H1 (cell line): ENCODE data around the gene FLT3. TPM values are rescaled to one million over a fixed set of nuclear protein-coding genes. Genes with fewer than 3 reads are reported as not detected.

Experiments used
- BACH1 ChIP-seq: IDR thresholded peaks from 2 replicates; pipeline ENCODE4 v1.6.1; 2012; ENCODE audit warnings: low read length, improper control_type of control experiment
- CHD1 ChIP-seq: IDR thresholded peaks from 2 replicates; pipeline ENCODE4 v1.6.1; 2012; ENCODE audit warnings: low read depth, low read length, improper control_type of control experiment
- CREB1 ChIP-seq: IDR thresholded peaks from 2 replicates; pipeline ENCODE4 v1.6.1; 2012; ENCODE audit warnings: inconsistent platforms
- EZH2 ChIP-seq: fragments of 200-600 bp; sonication (generic); IDR thresholded peaks from 2 replicates; pipeline ENCODE4 v1.7.1; 2012; ENCODE audit warnings: low read depth, mild to moderate bottlenecking, moderate library complexity, low read length, inconsistent platforms; ENCODE audit not compliant: severe bottlenecking
- HDAC6 ChIP-seq: IDR thresholded peaks from one replicate; pipeline ENCODE4 v1.7.1; 2012; ENCODE audit warnings: low read depth, mild to moderate bottlenecking, inconsistent platforms, low read length, moderate library complexity
- RAD21 ChIP-seq, 2 experiments: IDR thresholded peaks in 1 of 2; conservative IDR thresholded peaks in 1 of 2; 2 replicates each; pipeline ENCODE4 v1.6.1; 2011; ENCODE audit warnings: low read depth in 2 of 2, low read length in 2 of 2, improper control_type of control experiment in 1 of 2, inconsistent platforms in 1 of 2, mild to moderate bottlenecking in 1 of 2, moderate library complexity in 1 of 2
- SUZ12 ChIP-seq: fragments of 200-600 bp; sonication (generic); IDR thresholded peaks from 2 replicates; pipeline ENCODE4 v1.6.1; 2012; ENCODE audit warnings: mild to moderate bottlenecking, inconsistent platforms, low read length, moderate library complexity, mixed read lengths
- polyA plus RNA-seq, 7 experiments: library from polyadenylated mRNA; depleted of rRNA in 3 of 7; stranded (reverse) in 5 of 7; unstranded in 2 of 7; fragments of >200 nt in 5 of 7; fragments of 200-250 nt in 2 of 7; gene quantifications; 1 replicate in 5 of 7; 2 replicates in 1 of 7; 4 replicates in 1 of 7; pipeline versions ENCODE4 v1.2.1 to v1.2.3, GENCODE V29; 2011 to 2013; ENCODE audit warnings: missing spikeins in 2 of 7, mixed read lengths in 2 of 7
- total RNA-seq: library from RNA; stranded (reverse); fragmentation: NEBNext Ultra II Directional; extraction: Animal tissue kit (Norgen Biotek cat#: 25700); gene quantifications from 2 replicates; pipeline ENCODE4 v1.2.1, GENCODE V29; 2021
- TF ChIP-seq, protein P1 (sequence below): IDR thresholded peaks from 2 replicates; pipeline ENCODE4 v1.6.1; 2011; ENCODE audit warnings: low read length, improper control_type of control experiment
- TF ChIP-seq, protein P2 (sequence below), 3 experiments: IDR thresholded peaks; 1 replicate in 2 of 3; 2 replicates in 1 of 3; pipeline versions ENCODE4 v1.5.1 to v1.6.1; 2011; ENCODE audit warnings: low read length in 3 of 3, mild to moderate bottlenecking in 3 of 3, inconsistent platforms in 2 of 3, low read depth in 1 of 3, moderate library complexity in 1 of 3; ENCODE audit not compliant: insufficient read depth in 1 of 3; ENCODE audit errors: control extremely low read depth in 1 of 3

FLT3 gene
- total and polyA plus RNA-seq, 2 of the 8 experiments (the other 6 are each of a cell fraction or from before 2014, with no cell fraction given) = 0.44 to 0.71 TPM

DNA sequence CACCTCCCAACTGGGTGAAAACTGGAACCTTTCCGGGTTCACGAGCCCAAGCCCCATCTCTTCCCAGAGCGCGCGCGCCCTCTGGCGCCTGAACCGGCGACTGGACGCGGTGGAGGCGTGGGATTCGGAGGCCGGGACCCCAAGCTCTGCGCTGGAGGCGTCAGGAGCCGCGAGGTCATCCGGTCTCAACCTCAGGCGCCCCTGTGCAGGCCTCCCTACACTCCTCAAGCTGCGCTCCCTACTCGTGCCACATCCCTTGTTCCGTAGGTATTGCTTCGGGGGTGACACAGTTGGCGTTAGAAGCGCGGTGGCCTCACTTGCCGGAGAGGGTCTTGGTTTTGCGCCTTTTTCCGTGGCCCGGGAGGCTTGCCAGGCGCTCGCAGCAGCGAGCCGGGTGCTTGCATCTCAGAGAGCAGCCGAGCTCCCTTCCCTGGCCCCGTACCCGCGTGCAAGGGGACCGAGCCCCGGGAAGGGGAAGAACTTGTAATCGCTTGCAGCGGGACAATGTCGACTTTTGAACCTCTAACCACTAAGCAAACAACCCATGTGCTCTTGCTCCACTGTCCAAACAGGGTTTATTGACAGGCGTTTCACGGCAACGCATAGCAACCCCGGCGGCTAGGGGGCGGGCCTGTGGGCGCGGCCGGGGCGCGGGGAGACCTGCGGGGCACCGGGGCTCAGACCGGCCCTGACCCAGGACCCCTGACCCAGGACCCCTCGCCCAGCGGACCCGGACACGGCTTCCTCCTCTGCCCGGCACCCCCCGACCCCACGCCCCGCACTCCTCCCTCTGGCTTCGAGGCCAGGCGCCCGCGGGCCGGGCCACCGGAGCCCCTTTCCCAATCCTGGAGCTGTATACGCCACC is 139.8 kb downstream of the FLT3 start (continued):
- no peak for TF ChIP-seq CHD1
- TF ChIP-seq, protein P1, sequence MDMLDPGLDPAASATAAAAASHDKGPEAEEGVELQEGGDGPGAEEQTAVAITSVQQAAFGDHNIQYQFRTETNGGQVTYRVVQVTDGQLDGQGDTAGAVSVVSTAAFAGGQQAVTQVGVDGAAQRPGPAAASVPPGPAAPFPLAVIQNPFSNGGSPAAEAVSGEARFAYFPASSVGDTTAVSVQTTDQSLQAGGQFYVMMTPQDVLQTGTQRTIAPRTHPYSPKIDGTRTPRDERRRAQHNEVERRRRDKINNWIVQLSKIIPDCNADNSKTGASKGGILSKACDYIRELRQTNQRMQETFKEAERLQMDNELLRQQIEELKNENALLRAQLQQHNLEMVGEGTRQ = no peak
- no peak for TF ChIP-seq BACH1
- TF ChIP-seq, protein P2, sequence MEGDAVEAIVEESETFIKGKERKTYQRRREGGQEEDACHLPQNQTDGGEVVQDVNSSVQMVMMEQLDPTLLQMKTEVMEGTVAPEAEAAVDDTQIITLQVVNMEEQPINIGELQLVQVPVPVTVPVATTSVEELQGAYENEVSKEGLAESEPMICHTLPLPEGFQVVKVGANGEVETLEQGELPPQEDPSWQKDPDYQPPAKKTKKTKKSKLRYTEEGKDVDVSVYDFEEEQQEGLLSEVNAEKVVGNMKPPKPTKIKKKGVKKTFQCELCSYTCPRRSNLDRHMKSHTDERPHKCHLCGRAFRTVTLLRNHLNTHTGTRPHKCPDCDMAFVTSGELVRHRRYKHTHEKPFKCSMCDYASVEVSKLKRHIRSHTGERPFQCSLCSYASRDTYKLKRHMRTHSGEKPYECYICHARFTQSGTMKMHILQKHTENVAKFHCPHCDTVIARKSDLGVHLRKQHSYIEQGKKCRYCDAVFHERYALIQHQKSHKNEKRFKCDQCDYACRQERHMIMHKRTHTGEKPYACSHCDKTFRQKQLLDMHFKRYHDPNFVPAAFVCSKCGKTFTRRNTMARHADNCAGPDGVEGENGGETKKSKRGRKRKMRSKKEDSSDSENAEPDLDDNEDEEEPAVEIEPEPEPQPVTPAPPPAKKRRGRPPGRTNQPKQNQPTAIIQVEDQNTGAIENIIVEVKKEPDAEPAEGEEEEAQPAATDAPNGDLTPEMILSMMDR (IDR thresholded peaks at IDR 0.05; ENCODE audit: control extremely low read depth in 1 of 3, insufficient read depth in 1 of 3, low read depth in 1 of 3, low read length in 3 of 3) = peak in 2 of 3 experiments; percentile 81 to 83; a peak in 3 of 4 replicates
- TF ChIP-seq SUZ12 = peak; percentile 95
- TF ChIP-seq HDAC6 = no peak
- peak; percentile 55 for TF ChIP-seq CREB1
- peak; percentile 74 to 85 for TF ChIP-seq RAD21 (IDR thresholded peaks at IDR 0.05 in 1 of 2, conservative IDR thresholded peaks at IDR 0.05 in 1 of 2; ENCODE audit: low read depth in 2 of 2, low read length in 2 of 2)
- peak; percentile 88 for TF ChIP-seq EZH2
